GM18870 (cell line): ENCODE results near the gene CCL15.
"Not testable (repeated sequence)": the region's sequence is repeated elsewhere in the genome, so short reads cannot be mapped to it uniquely, and the experiment has no call there.

Experiments
- ATAC-seq: cut with Tn5 transposase; IDR thresholded peaks from one replicate; pipeline ENCODE4 v1.9.1; 2021; ENCODE audit warnings: moderate library complexity; ENCODE audit not compliant: unreplicated experiment

Gene CCL15

GRCh38 chr17:35995346-35995745, 6.0 kb downstream of the CCL15 start:
- ATAC-seq = not testable (repeated sequence)

GRCh38 chr17:35991075-35991474, 10.3 kb downstream of the CCL15 start:
- ATAC-seq = no peak

DNA sequence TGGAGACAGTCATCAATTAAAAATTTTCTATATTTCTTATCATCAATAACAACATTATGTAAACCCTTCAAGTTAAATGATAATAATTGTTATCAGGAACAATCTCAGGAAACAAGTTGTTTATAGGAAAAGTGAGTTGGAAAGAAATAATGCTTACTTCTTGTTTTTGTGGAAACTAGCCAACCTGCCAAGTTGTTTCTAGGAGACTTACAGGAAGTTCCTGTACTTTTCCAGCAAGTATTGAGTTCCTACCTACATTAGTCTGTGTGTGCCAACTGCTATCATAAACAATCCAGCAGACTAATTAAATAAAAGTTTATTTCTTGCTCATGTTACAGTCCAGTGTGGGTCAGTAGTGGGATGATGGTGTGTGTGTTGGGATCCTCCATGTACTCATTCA, 13.2 kb downstream of the CCL15 start:
- ATAC-seq = no peak

- ATAC-seq = no peak
Measured at GRCh38 chr17:35986643-35987042, 14.7 kb downstream of the CCL15 start, which contains the start of gene CCL14. CCL14 (minus strand) TSS chr17:35986729; CDS start chr17:35986649, 80 bp downstream.

- ATAC-seq = no peak
Measured at GRCh38 chr17:35984140-35984539, 17.2 kb downstream of the CCL15 start.

DNA sequence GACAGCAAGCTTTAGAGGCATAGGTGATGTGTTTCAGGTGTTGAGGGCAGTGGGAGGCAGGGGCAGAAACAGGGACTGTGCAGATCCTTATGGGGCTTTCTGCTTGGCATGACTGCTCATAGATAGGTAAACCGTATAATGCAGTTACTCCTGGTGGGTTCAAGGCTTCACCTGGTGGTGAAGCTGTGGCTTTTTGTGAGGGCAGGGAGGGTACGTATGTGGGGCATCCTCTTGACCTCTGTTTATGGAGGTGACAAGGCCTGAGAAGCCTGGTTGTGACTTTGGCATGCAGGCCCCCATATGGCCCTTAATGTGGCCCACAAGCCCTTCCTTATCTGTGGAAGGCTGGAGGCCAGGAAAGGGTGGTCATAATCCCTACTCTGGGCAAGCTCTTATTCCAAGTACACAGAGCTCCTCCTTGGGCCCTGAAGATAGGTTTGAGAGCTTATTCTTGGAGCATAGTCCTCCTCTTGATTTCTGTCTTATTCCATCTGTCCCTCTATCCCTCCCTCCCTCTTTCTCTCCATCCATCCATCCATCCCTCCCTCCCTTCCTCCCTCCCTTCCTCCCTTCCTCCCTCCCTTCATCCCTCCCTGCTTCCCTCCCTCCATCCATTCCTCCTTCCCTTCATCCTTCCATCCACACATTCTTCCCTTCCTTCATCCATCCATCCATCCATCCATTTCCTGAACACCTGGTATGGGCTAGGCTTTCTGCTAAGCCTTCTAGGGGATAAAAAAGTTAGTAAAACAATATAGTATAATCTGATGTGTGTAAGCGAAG, 18.8 kb downstream of the CCL15 start:
- ATAC-seq = no peak

DNA sequence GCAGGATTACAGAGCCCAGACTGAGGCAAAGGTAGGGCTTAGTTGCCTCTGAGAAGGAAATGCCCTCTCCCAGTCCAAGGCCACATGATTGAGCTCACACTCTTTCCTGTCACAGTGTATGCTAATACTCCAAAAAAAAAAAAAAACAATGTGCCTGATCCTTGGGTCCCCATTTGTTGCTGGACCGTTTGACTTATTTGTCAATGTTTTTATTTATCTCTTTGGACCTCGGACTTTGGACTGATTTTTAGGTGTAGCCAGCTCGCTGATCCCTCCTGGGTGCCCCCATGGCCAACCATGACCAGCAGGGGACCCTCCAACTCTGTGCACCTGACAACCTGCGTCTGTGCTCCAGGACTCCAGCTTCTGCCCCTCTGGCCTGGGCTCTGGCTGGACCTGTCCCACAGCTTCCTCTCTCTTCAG, 19.4 kb downstream of the CCL15 start:
- ATAC-seq = no peak

- ATAC-seq = no peak
Measured at GRCh38 chr17:35981246-35981645, 20.1 kb downstream of the CCL15 start, which contains the start of gene CCL16. CCL16 (minus strand) TSS chr17:35981497; CDS start chr17:35981420, 77 bp downstream.

GRCh38 chr17:35978346-35978745, 23.0 kb downstream of the CCL15 start:
- ATAC-seq = no peak

GRCh38 chr17:35977509-35977908, 23.8 kb downstream of the CCL15 start:
- ATAC-seq = no peak

DNA sequence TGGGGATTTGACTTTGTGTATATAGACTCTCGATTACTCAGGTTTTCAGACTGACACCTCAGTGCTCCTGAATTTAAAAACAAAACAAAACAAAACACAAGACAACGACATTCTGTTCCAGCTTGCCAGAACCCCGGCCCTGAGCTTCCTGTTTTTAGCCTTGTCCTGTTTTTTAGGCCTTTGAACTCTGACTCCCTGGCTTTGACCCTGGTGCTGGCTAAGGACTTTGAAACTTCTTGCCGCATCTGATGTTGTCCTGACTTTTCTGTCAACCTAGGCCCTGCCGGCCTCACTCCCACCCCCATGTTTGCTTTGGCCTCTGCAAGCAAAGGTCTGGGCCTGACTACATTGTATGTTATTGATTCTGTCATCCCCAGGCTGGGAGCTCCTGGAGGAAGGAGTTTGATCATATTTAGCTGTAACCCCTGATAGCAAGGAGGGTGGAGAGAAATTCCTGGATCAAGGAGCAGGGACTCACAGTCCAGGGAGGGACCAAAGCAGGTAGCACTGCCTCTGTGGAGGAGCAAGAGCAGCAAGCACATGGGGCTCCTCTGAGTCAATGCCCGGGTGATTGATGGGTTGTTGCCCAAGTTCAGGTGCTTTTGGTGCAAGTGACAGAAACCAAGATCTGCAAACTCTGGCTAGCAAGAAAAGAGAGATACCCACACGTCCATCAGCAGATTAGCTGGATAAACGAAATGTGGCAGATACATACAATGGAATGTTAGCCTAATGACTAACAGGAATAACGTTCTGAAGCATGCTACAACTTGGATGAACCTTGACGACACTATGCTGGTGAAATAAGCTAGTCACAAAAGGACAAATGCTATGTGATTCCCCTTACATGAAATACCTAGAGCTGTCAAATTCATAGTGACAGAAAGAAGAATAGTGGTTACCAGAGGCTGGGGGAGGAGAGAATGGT, 27.8 kb downstream of the CCL15 start:
- ATAC-seq = no peak

GRCh38 chr17:35972945-35973332, 28.4 kb downstream of the CCL15 start:
- ATAC-seq = no peak

DNA sequence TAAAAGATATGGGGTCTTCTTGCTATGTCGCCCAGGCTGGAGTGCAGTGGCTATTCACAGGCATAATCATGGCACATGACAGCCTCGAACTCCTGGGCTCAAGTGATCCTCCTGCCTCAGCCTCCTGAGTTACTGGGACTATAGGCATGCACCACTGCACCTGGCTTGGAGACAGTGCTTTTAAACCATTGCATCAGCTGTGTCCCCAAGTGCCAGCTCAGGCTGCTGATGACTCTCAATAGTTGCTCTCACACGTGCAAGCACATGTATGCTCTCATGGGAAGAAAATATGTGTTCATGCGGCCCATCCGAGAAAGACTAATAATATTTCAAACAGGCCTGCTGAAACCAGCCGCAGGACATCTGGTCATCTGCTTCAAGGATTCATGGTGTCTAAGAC, 28.8 kb downstream of the CCL15 start:
- ATAC-seq = no peak

DNA sequence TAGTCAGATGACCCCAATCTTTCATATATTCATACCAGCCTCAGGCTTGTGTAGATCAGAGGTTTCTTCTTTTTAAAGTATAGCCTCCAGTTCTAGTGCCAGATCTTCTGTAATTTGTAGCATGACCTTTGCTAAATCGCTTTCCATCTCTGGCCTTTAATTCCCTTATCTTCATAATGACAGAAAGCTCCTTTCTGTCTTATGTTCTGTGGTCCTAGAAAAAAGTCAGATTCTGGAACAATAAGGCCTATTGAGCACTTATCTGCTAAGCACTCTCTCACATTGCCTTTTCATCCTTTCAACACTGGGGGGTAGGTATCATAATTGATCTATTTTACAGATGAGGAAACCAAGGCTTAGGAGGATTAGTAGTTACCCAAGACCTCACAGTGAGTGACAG, 29.3 kb downstream of the CCL15 start:
- ATAC-seq = no peak

GRCh38 chr17:35969558-35970380, 31.6 kb downstream of the CCL15 start:
- no peak for ATAC-seq

- no peak for ATAC-seq
Measured at GRCh38 chr17:35968520-35969054, 32.8 kb downstream of the CCL15 start.

GRCh38 chr17:35965272-35965671, 36.1 kb downstream of the CCL15 start:
- ATAC-seq = no peak

DNA sequence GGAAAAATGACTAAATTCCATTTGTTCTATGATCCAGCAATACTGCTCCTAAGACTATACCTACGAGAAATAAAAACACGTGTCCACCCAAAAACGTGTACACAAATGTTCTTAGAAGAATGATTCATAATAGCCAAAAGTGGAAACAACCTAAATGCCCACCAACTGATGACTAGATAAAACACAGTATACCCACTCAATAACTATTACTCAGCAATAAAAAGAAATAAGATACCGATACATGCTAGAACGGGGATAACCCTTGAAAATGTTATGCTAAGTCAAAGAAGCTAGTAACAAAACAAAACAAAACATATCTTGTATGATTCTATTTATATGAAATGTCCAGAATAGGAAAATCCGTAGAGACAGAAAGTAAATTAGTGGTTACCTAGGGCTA, 37.7 kb downstream of the CCL15 start:
- no peak for ATAC-seq

- ATAC-seq = no peak
Measured at GRCh38 chr17:35953720-35954119, 47.6 kb downstream of the CCL15 start.

DNA sequence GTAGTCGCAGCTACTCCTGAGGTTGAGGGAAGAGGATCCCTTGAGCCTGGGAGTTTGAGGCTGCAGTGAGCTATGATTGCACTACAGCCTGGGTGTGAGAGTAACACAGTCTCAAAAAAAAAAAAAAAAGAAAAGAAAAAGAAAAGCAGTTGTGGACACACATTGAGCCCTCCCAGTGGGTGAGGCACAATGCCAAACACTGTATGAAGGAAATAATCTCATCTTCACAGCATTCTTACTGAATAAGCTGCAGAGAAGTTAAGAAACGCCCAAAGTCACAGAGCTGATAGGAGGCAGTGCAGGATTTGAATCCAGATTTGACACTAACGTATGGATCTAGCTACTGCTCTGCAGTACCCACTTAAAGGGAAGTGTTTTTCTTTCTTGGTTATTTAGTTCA, 52.0 kb downstream of the CCL15 start:
- ATAC-seq = no peak

DNA sequence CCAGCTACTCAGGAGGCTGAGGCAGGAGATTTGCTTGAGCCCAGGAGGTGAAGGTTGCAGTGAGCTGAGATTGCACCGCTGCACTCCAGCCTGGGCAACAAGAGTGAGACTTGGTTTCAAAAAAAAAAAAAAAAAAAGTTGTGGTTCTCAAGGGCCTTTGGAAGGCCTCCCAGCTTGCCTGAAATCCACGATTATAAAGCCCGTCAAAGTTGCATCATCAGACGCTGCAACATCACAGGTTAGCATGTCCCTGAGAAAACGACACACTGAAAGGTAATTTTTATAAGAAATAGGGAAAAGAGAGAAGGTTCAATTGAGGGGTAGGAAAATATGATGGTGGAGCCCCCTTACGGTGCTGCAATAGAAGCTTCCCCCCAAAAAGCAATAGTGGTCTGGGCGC, 53.3 kb downstream of the CCL15 start:
- ATAC-seq = no peak
